HepG2 (cell line): ENCODE data around the gene TUBA4B. TPM values are rescaled to one million over a fixed set of nuclear protein-coding genes. Genes with fewer than 3 reads are reported as not detected.
A peak's percentile ranks its signal among the peaks of the same experiment; 100 is the strongest.

Experiments
- ATAC-seq: fragments of 200-7000 bp; cut with Tn5 transposase; 3 replicates; pipeline ENCODE4 v1.9.1; 2020; ENCODE audit warnings: mild to moderate bottlenecking, moderate library complexity
- Bru-seq: library from RNA; stranded (reverse); fragments of 400-500 nt; gene quantifications from one replicate; lab custom pipeline; 2021; lab: Mats Ljungman, UMichigan
- BruChase-seq, 2 experiments: library from RNA; stranded (reverse); fragments of 400-500 nt; gene quantifications; one replicate each; lab custom pipeline; 2021; lab: Mats Ljungman, UMichigan
- BruUV-seq: library from RNA; stranded (reverse); fragments of 400-500 nt; replicated peaks from 2 replicates; lab custom pipeline; 2021; lab: Mats Ljungman, UMichigan
- CTCF ChIA-PET: fragments of 300-600 bp; formaldehyde crosslinking; extraction: SDS; loops from one replicate; lab custom pipeline; 2021; ENCODE audit warnings: low total read pairs, inconsistent platforms, low intra/inter-chr PET ratio; lab: Yijun Ruan, JAX
- POLR2A ChIA-PET: fragments of 350-600 bp; sonication (Branson Sonifier 250); formaldehyde crosslinking; loops from one replicate; lab custom pipeline; 2020; ENCODE audit warnings: antibody characterized with exemption, inconsistent platforms; lab: Yijun Ruan, JAX
- DNase-seq: peaks from one replicate; pipeline ENCODE4 v3.0.0-alpha.2; 2015; ENCODE audit warnings: low spot score
- FAIRE-seq: peaks from 3 replicates; lab custom pipeline; 2011; peaks lifted over from hg19 to GRCh38; lab: Jason Lieb, UNC
- H2AFZ ChIP-seq: one replicate; pipeline ENCODE4 v1.6.1; 2011; ENCODE audit warnings: low read length, inconsistent platforms
- H3K27ac ChIP-seq: fragments of 300-600 bp; 3 replicates; pipeline ENCODE4 v1.8.0; 2011; ENCODE audit warnings: mixed run types, mild to moderate bottlenecking, mixed read lengths, low read length, inconsistent platforms; ENCODE audit not compliant: insufficient read depth; ENCODE audit errors: extremely low read length
- H3K27me3 ChIP-seq, 2 experiments: fragments of 200-600 bp in 1 of 2; 2 replicates in 1 of 2; 3 replicates in 1 of 2; pipeline versions ENCODE4 v1.6.0 to v1.8.0; 2011; ENCODE audit warnings: low read length in 2 of 2, mild to moderate bottlenecking in 2 of 2, moderate library complexity in 2 of 2, inconsistent platforms in 1 of 2; ENCODE audit not compliant: insufficient read depth in 2 of 2, control insufficient read depth in 1 of 2
- H3K36me3 ChIP-seq, 2 experiments: fragments of 200-600 bp in 1 of 2; replicated peaks in 1 of 2; 2 replicates in 1 of 2; 3 replicates in 1 of 2; pipeline versions ENCODE4 v1.5.1 to v1.8.0; 2011; ENCODE audit warnings: low read length in 2 of 2, inconsistent platforms in 1 of 2; ENCODE audit not compliant: insufficient read depth in 2 of 2, control insufficient read depth in 1 of 2
- H3K4me1 ChIP-seq: 2 replicates; pipeline ENCODE4 v1.5.1; 2012; ENCODE audit warnings: low read length, inconsistent platforms; ENCODE audit not compliant: insufficient read depth
- H3K4me2 ChIP-seq: 2 replicates; pipeline ENCODE4 v1.6.0; 2011; ENCODE audit warnings: low read depth, low read length, inconsistent platforms
- H3K4me3 ChIP-seq, 3 experiments: fragments of 200-600 bp in 1 of 3; sonication (generic), shearing (Covaris generic) in 1 of 3; replicated peaks in 1 of 3; 2 replicates each; pipeline ENCODE4 v1.5.1; 2011 to 2016; ENCODE audit warnings: low read length in 3 of 3, inconsistent platforms in 2 of 3, low read depth in 2 of 3, mild to moderate bottlenecking in 2 of 3, control low read depth in 1 of 3, mixed read lengths in 1 of 3; ENCODE audit not compliant: insufficient read depth in 1 of 3
- H3K79me2 ChIP-seq: one replicate; pipeline ENCODE4 v1.6.1; 2011; ENCODE audit warnings: low read length, inconsistent platforms; ENCODE audit not compliant: insufficient read depth
- H3K9ac ChIP-seq: 2 replicates; pipeline ENCODE4 v1.6.0; 2011; ENCODE audit warnings: mild to moderate bottlenecking, low read depth, low read length, inconsistent platforms; ENCODE audit not compliant: insufficient read depth
- H3K9me3 ChIP-seq: 2 replicates; pipeline ENCODE4 v1.5.1; 2012; ENCODE audit warnings: mild to moderate bottlenecking, low read length
- H4K20me1 ChIP-seq: 2 replicates; pipeline ENCODE4 v1.6.0; 2011; ENCODE audit warnings: inconsistent platforms, mild to moderate bottlenecking, low read length, moderate library complexity; ENCODE audit not compliant: insufficient read depth
- AGO2 ChIP-seq: fragments of 200-400 bp; formaldehyde crosslinking; optimal IDR thresholded peaks from 2 replicates; pipeline ENCODE3; 2017; ENCODE audit warnings: mild to moderate bottlenecking, low read depth, low read length, moderate library complexity
- BATF2 ChIP-seq: sonication (generic); formaldehyde crosslinking; IDR thresholded peaks from 2 replicates; pipeline ENCODE4 v1.8.0; 2022; ENCODE audit warnings: mild to moderate bottlenecking, missing genetic modification reagents, moderate library complexity
- PAWR ChIP-seq: sonication (generic); formaldehyde crosslinking; IDR thresholded peaks from 2 replicates; pipeline ENCODE4 v1.4.0; 2020; ENCODE audit warnings: missing genetic modification reagents, mild to moderate bottlenecking, borderline replicate concordance
- REL ChIP-seq: sonication (generic); formaldehyde crosslinking; conservative IDR thresholded peaks from 2 replicates; pipeline ENCODE4 v1.8.0; 2022; ENCODE audit warnings: mild to moderate bottlenecking, missing genetic modification reagents, moderate library complexity
- ZBTB33 ChIP-seq: sonication (generic); formaldehyde crosslinking; IDR thresholded peaks from 2 replicates; pipeline ENCODE4 v1.4.0; 2020; ENCODE audit warnings: missing genetic modification reagents
- ZBTB38 ChIP-seq: sonication (generic); formaldehyde crosslinking; IDR thresholded peaks from 2 replicates; pipeline ENCODE4 v1.5.1; 2020; ENCODE audit warnings: mild to moderate bottlenecking, missing genetic modification reagents
- ZNF713 ChIP-seq: sonication (generic); formaldehyde crosslinking; IDR thresholded peaks from 2 replicates; pipeline ENCODE4 v1.4.0; 2020; ENCODE audit warnings: mild to moderate bottlenecking, missing genetic modification reagents
- WGBS: methylation state at CpG from one replicate; pipeline ENCODE4 v1.1.6; 2017; ENCODE audit warnings: low lambda C conversion rate; 5-methylcytosine and 5-hydroxymethylcytosine counted together
- in situ Hi-C: cut with HindIII; loops from 2 replicates; pipeline ENCODE4 v1.10.0; 2017; ENCODE audit warnings: low pct_unique_long_range_greater_than_20kb; ENCODE audit not compliant: extremely low pct_ligation_motif_present
- intact Hi-C: fragments of 100-400 bp; cut with micrococcal nuclease; formaldehyde crosslinking; loops from one replicate; pipeline ENCODE4 v1.10.0; 2022; ENCODE audit not compliant: unreplicated experiment
- long read RNA-seq, 2 experiments: library from RNA in 1 of 2; library from polyadenylated mRNA in 1 of 2; stranded (forward) in 1 of 2; unstranded in 1 of 2; transcript quantifications; one replicate each; pipeline ENCODE4 v2.0.0, GENCODE V29; 2019 to 2022
- polyA minus RNA-seq, 3 experiments: library from RNA; depleted of rRNA, polyadenylated mRNA; stranded (reverse); fragments of >200 nt; gene quantifications; 2 replicates each; pipeline ENCODE4 v1.2.3, GENCODE V29; 2011; ENCODE audit warnings: low replicate concordance in 1 of 3
- polyA plus RNA-seq, 8 experiments: library from polyadenylated mRNA; depleted of rRNA in 3 of 8; stranded (reverse) in 7 of 8; unstranded in 1 of 8; fragments of >200 nt; fragmentation: Illumina TruSeq in 4 of 8; extraction: Trizol in 4 of 8; gene quantifications; 2 replicates each; pipeline versions ENCODE4 v1.2.1 to v1.2.3, GENCODE V29; 2011 to 2016; ENCODE audit warnings: low read depth in 4 of 8, missing spikeins in 1 of 8, mixed read lengths in 1 of 8; ENCODE audit not compliant: insufficient read depth in 1 of 8
- total RNA-seq, 5 experiments: library from RNA; depleted of rRNA; stranded (reverse); fragments of >200 nt; fragmentation: Illumina TruSeq; extraction: Trizol; gene quantifications; 2 replicates each; pipeline ENCODE4 v1.2.3, GENCODE V29; 2016; ENCODE audit warnings: low read depth in 1 of 5
- TF ChIP-seq, protein P1 (sequence below): sonication (generic); formaldehyde crosslinking; IDR thresholded peaks from 2 replicates; pipeline ENCODE4; 2020; ENCODE audit warnings: missing genetic modification reagents, mild to moderate bottlenecking, borderline replicate concordance
- TF ChIP-seq, protein P2 (sequence below): sonication (generic); formaldehyde crosslinking; IDR thresholded peaks from 2 replicates; pipeline ENCODE4 v1.5.0; 2020; ENCODE audit warnings: missing genetic modification reagents

TUBA4B gene
- total RNA-seq (2016; rRNA removed; fragmentation: Illumina TruSeq; extraction: Trizol) (0.18 and 0.29 TPM in 2 replicates), polyA plus RNA-seq (2011; rRNA removed) (0.18 and 0.22 TPM in 2 replicates), polyA minus RNA-seq (2011; rRNA and poly(A)+ RNA removed; ENCODE audit: low replicate concordance) (0.19 TPM in 1 of 2 replicates, not detected in the other), Bru-seq, nascent RNA (not detected), BruChase-seq, experiment 1, labeled RNA remaining after a 6-hour chase (percentile 16 among the genes with signal in this experiment), BruChase-seq, experiment 2, labeled RNA remaining after a 2-hour chase (not detected)
- 0.30 and 0.35 TPM in 2 replicates for total RNA-seq (2016; cell fraction: cytosol; rRNA removed; fragmentation: Illumina TruSeq; extraction: Trizol; ENCODE audit: low read depth)
- 0.18 and 0.24 TPM in 2 replicates for total RNA-seq (2016; cell fraction: insoluble cytoplasmic fraction; rRNA removed; fragmentation: Illumina TruSeq; extraction: Trizol)
- 0.34 and 0.41 TPM in 2 replicates for total RNA-seq (2016; cell fraction: membrane; rRNA removed; fragmentation: Illumina TruSeq; extraction: Trizol)
- 0.28 TPM in 1 of 2 replicates, not detected in the other for total RNA-seq (2016; cell fraction: nucleus; rRNA removed; fragmentation: Illumina TruSeq; extraction: Trizol)
- polyA plus RNA-seq (2011; cell fraction: cytosol; rRNA removed) = 0.32 and 0.55 TPM in 2 replicates
- polyA plus RNA-seq (2011; cell fraction: nucleus; rRNA removed) = 0.19 and 0.21 TPM in 2 replicates
- polyA plus RNA-seq (2012) = not detected in 2 replicates
- 0.10 and 0.15 TPM in 2 replicates for polyA plus RNA-seq (2016; cell fraction: cytosol; fragmentation: Illumina TruSeq; extraction: Trizol; ENCODE audit: low read depth)
- 0.27 and 0.32 TPM in 2 replicates for polyA plus RNA-seq (2016; cell fraction: insoluble cytoplasmic fraction; fragmentation: Illumina TruSeq; extraction: Trizol; ENCODE audit: low read depth)
- 0.21 and 0.30 TPM in 2 replicates for polyA plus RNA-seq (2016; cell fraction: membrane; fragmentation: Illumina TruSeq; extraction: Trizol; ENCODE audit: low read depth)
- polyA plus RNA-seq (2016; cell fraction: nucleus; fragmentation: Illumina TruSeq; extraction: Trizol; ENCODE audit: insufficient read depth, low read depth) = 0.57 TPM in 1 of 2 replicates, not detected in the other
- polyA minus RNA-seq (2011; cell fraction: cytosol; rRNA and poly(A)+ RNA removed) = not detected in 2 replicates
- polyA minus RNA-seq (2011; cell fraction: nucleus; rRNA and poly(A)+ RNA removed) = not detected in 2 replicates
- long read RNA-seq, experiment 1 = 0 reads
- long read RNA-seq, experiment 2 = 0 reads

DNA sequence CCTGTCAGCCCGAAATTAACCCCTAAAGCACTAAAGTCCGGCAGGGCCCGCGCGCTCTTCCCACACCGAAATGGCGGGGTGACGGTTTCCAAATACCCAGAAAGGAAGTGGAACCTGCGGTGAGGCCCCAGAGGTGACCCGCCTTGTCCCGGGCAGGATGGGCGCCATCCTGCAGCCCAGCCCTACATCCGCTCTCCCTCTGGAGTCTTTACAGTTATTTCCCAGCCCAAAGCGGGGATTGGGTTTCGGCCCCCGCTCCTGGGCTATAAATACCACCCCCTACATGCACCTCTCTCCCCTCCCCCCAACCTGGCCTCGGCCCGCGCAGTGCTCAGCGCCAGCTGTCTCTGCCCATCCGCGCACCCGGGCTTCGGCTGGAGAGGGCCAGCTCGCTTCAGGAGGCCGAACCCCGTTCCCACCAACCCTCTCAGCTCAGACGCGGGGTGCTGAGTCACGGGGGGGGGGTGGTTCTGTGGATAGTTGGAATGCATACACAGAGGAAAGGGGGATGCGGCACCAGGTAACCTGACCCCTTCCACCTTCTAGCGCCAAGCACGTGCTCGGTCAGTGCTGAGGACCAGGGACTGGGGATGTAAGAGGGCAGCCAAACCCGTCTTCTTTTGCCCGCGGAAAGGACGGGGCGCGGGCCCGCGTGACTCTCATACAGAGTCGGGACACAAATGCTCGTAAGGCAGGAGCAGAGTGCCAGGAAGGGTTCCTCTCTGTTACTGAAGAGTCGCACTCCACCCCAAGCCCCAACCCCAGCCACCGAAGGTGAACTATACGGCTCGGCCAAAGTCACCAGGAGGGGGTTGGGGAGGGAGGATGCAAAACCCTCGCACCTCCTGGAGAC is at the start of gene TUBA4B:
TSS of gene TUBA4B (plus strand) at position 344 of the 853 bp plus-strand sequence. CDS start at position 509, 165 bp downstream.
- peak within 1 kb of the TSS; percentile 62 to 83 (median 62) for H3K4me3 ChIP-seq
- intact Hi-C loops (no loop called here), in situ Hi-C loops (no loop called here)
- ChIA-PET POLR2A (interaction anchor here (1.2 to 5.7 kb wide), 13 partner anchors 8 to 299 kb away, joined by 3 to 73 read pairs (median 9); partner anchors contain the start of genes CNPPD1, DNAJB2, GLB1L and STK16), CTCF (interaction anchor here (0.6 to 1.2 kb wide), 3 partner anchors 24 to 41 kb away, joined by 3 read pairs; no protein-coding TSS in a partner anchor)
- peak within 1 kb of the TSS; percentile 46; the same call in 1 of the 2 replicates for H3K9ac ChIP-seq
- no peaks in the 10 kb centered on the region for H4K20me1 ChIP-seq
- peaks cover 1 to 3% of the 10 kb centered on the region in 2 experiments; a peak in 3 of 5 replicates for H3K36me3 ChIP-seq
- H2AFZ ChIP-seq = no peak within 1 kb of the TSS
- peak within 1 kb of the TSS; percentile 99 for H3K4me2 ChIP-seq
- peaks cover 2 to 35% of the 10 kb centered on the region in 2 experiments; a peak in 4 of 5 replicates for H3K27me3 ChIP-seq
- H3K79me2 ChIP-seq = no peaks in the 10 kb centered on the region
- no TSS peak for BruUV-seq
- peak; percentile 1 for ATAC-seq
- no peak for DNase-seq
- H3K27ac ChIP-seq = no peak within 1 kb of the TSS
- WGBS = 65% methylated on average over 43 of the region's 49 CpGs
- peaks cover 63% of the 10 kb centered on the region for H3K4me1 ChIP-seq
- no peak for FAIRE-seq
- no peaks in the 10 kb centered on the region for H3K9me3 ChIP-seq
- TF ChIP-seq REL (CRISPR knock-in tag) = no peak
- TF ChIP-seq ZNF713 (CRISPR knock-in tag) = 0 out of 2 replicates have a peak, but pooled peaks have one; percentile 1
- TF ChIP-seq, protein P1, sequence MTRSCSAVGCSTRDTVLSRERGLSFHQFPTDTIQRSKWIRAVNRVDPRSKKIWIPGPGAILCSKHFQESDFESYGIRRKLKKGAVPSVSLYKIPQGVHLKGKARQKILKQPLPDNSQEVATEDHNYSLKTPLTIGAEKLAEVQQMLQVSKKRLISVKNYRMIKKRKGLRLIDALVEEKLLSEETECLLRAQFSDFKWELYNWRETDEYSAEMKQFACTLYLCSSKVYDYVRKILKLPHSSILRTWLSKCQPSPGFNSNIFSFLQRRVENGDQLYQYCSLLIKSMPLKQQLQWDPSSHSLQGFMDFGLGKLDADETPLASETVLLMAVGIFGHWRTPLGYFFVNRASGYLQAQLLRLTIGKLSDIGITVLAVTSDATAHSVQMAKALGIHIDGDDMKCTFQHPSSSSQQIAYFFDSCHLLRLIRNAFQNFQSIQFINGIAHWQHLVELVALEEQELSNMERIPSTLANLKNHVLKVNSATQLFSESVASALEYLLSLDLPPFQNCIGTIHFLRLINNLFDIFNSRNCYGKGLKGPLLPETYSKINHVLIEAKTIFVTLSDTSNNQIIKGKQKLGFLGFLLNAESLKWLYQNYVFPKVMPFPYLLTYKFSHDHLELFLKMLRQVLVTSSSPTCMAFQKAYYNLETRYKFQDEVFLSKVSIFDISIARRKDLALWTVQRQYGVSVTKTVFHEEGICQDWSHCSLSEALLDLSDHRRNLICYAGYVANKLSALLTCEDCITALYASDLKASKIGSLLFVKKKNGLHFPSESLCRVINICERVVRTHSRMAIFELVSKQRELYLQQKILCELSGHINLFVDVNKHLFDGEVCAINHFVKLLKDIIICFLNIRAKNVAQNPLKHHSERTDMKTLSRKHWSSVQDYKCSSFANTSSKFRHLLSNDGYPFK (CRISPR knock-in tag) = peak; percentile 14; the same call in 1 of the 2 replicates
- TF ChIP-seq, protein P2, sequence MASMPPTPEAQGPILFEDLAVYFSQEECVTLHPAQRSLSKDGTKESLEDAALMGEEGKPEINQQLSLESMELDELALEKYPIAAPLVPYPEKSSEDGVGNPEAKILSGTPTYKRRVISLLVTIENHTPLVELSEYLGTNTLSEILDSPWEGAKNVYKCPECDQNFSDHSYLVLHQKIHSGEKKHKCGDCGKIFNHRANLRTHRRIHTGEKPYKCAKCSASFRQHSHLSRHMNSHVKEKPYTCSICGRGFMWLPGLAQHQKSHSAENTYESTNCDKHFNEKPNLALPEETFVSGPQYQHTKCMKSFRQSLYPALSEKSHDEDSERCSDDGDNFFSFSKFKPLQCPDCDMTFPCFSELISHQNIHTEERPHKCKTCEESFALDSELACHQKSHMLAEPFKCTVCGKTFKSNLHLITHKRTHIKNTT (CRISPR knock-in tag) = no peak
- peak; percentile 28 for TF ChIP-seq AGO2
- TF ChIP-seq ZBTB33 (CRISPR knock-in tag) = peak; percentile 85
- TF ChIP-seq BATF2 = no peak
- 0 out of 2 replicates have a peak, but pooled peaks have one; percentile 23 for TF ChIP-seq ZBTB38 (CRISPR knock-in tag)
- TF ChIP-seq PAWR = no peak
